ENCODE measurements around the gene APOBEC4.

GRCh38 chr1:183645531-183645930, 7.6 kb downstream of the APOBEC4 start:
- TF ChIP-seq, protein P1, sequence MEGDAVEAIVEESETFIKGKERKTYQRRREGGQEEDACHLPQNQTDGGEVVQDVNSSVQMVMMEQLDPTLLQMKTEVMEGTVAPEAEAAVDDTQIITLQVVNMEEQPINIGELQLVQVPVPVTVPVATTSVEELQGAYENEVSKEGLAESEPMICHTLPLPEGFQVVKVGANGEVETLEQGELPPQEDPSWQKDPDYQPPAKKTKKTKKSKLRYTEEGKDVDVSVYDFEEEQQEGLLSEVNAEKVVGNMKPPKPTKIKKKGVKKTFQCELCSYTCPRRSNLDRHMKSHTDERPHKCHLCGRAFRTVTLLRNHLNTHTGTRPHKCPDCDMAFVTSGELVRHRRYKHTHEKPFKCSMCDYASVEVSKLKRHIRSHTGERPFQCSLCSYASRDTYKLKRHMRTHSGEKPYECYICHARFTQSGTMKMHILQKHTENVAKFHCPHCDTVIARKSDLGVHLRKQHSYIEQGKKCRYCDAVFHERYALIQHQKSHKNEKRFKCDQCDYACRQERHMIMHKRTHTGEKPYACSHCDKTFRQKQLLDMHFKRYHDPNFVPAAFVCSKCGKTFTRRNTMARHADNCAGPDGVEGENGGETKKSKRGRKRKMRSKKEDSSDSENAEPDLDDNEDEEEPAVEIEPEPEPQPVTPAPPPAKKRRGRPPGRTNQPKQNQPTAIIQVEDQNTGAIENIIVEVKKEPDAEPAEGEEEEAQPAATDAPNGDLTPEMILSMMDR (IDR thresholded peaks at IDR 0.05): no peak
- no peak for TF ChIP-seq POLR2A (IDR thresholded peaks at IDR 0.05)

Measured in esophagus squamous epithelium (tissue), 4 donors.